ENCODE data around the gene SKI.

Gene SKI

GRCh38 chr1:2345297-2346075 lies 117.4 kb downstream of the SKI start:
- FAIRE-seq = no peak

- FAIRE-seq = no peak
These were observed 118.7 kb downstream of the SKI start for GRCh38 chr1:2346691-2347408.

DNA sequence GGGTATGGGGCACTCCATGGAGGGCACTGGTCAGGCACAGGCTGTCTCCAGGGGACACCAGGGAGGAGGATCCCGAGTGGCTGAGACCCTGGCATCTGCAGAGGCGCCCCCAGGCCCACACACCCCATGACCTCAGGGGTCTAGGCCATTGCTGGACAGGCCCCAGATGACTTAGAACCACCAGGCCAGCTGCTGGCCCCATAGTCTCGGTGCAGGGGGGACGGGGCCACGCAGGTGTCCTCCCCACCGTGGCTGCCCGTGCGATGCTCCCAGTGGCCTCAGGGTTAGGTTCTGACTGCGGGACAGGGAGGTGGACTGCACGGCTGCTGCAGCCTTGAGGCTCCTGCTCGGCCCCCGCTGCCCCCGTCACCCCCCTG lies 119.3 kb downstream of the SKI start:
- no peak for FAIRE-seq

DNA sequence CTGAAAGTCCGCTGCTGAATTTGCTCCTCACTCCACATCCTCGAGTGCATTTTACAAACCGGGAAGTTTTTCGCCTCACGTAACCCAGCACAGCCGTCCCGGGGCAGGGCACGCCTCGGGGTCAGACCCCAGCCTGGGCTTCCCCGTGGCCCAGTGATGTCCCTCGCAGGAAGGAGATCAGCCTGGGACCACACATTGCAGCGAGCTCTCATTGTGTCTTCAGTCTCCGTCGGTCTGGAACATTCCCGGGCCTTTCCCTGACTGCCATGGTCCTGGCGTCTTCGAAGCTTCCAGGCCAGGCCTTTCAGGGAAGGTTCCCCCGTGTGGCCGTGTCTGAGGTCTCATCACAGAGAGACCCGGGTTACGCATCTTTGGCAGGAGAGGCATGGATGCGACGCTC lies 119.8 kb downstream of the SKI start:
- no peak for FAIRE-seq

DNA sequence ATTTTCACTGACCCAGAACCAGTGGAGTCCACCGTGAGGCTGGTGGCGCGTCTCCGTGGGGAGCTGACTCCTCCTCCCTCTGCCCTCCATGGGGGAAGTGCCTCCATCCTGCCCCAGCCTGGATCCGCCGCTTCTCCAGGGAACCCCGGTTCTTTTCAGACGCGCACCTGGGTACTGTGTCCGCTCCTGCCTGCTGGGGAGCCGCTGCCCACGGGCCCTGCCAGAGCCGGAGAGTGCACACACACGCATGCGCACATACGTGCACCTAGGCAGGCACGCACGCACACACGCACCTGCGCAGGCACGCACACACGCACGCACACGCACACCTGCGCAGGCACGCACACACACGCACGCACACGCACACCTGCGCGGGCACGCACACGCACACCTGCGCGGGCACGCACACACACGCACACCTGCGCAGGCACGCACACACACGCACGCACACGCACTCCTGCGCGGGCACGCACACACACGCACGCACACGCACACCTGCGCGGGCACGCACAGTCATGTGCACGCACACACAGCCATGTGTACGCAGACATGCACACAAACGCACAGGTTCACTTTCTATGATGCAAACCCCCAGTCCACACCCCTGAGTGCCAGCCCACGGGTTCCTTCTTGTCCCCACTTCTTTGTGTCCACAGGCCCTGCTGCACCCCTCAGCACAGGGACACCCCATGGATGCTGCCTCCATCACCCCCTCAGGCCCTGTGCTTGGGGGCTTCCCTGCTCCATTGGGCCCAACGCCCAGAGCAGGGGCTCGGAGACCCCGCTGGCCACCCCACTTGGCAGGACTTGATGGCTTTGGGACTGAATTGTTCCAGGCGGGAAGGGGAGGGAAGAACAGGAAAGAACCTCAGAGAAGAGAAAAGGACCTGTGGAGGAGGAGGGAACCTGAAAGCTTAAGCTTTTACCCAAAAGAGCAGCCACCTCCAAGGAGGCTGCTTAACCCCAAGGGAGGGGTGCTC lies 120.5 kb downstream of the SKI start:
- no peak for FAIRE-seq

- no peak for FAIRE-seq
These were observed 121.7 kb downstream of the SKI start for GRCh38 chr1:2349806-2350205.

DNA sequence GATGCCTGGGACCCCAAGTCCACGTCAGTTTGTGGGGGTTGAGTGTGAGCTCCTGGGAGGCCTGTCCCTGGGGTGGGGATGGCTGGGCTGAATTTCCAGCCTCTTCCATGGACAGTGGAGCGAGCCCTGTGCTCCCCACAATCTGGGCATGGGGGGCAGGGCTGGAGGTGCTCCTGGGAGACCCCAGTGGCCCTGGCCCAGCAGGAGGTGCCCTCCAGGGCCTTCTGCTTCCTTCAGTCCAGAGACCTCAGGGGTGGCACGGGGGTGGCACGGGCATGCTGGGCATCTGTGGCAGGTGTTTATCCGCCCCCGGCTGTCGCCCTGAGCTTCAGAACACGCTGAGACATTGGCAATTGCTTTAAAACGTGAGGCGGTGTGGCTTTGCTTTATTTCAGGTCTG lies 122.4 kb downstream of the SKI start:
- FAIRE-seq = no peak

- no peak for FAIRE-seq
These were observed 123.0 kb downstream of the SKI start for GRCh38 chr1:2350911-2351655.

GRCh38 chr1:2351723-2352122 lies 123.6 kb downstream of the SKI start:
- no peak for FAIRE-seq

DNA sequence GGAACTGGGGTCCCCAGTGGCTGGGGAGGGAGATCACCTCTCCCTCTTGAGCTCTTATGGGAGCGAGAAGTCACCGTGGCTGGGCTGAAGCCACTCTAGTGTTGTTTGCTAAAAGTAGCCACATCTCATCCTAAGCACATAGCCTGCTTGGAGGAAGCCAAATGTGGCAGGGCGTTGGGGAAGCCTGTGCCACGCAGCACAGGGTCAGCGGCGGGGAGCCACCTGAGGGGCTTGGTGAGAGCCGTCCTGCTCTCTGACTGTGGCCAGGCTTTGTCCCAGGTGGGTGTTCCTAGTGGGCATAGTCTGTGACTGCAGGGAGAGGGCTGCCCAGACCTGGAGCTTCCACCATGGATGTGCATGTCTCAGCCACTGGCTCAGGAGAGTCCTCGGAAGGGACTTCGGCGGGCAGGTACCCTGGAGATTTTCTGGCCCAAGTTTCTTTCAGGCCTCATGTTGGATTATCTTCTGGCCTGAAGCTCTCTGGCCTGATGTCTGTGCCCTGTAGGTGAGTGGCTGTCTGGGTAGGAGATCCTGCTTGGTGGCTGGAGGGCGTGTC lies 124.3 kb downstream of the SKI start:
- FAIRE-seq = no peak

- no peak for FAIRE-seq
These were observed 124.9 kb downstream of the SKI start for GRCh38 chr1:2352897-2353550.

GRCh38 chr1:2353551-2354438 lies 125.7 kb downstream of the SKI start:
- FAIRE-seq = no peak

DNA sequence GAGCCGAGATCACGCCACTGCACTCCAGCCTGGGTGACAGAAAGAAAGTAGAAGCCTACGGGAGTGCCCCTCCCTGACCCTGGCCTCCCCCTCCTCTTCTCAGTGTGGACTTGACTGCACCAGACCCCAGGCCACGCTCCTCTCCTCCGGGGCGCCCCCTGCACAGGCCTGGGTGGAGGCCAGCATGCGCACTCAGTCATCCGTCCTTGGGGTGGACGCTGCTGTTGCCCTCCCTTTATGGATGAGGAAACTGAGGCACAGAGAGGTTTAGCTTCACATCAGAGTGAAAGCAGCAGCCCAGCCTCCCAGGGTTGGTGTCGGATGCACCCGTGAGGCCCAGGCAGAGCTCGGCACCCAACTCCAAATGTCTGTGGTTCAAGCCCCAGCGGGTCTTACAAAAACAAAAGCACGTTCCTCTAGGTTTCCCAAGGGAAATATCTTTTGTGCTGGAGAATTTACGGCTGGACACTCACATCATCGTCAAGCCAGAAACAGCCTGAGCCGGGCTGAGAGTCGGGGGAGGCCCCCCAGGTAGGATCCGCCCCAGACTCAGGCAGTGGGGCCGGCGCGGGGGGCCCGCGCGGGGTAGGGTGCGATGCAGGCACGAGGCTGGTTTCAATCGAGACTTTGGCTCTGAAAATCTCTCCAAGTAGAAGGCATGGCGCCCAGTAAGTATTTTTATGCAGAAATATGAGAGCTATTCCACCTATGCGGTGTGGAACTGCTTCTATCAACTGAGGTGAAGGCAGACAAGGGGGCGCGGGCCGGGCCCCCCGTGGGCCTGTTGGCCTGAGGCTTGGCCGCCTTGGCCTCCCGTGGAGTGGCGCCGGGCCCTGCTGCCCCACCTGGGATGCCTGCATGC lies 126.6 kb downstream of the SKI start:
- FAIRE-seq = no peak

DNA sequence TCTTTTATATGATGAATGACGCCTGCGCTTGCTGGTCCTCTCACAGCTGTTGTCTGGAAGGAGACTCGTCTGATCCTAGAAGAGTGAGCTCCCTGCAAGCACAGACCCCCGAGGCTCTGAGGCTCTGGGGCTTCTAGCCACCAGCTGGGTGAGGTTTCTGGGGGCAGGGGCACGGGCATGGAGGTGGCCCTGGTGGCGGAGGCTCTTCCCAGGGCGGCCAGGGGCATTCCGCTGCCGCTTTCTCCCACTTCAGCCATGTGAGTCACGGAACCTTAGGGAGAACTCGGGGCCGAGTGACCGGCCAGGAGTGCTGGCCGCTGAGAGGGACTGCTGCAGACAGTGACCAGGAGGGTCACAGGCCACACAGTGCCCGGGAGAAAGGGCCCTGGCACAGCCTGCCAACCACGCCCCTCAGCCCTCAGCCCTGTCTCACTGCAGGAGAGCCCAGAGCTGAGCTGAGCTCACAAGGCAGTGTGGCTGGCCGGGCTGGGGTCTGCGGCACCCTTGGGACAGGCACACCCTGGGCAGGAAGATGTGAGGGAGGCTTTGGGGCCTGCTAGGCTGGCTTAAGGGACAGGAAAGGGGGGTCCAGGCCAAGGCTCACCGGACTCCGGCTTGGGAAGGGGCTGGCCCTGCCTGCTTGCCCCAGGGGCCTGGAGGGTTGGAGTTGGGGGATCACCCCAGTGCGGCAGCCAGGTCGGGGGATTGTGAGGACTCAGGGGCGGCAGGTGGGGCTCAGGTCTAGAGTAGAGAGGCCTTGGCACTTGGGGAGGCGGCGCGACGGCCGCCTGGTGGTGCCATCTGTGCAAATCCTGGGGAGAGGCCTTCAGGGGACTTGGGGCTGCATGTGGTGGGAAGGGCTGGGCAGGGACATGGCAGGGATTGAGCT lies 127.5 kb downstream of the SKI start:
- no peak for FAIRE-seq

GRCh38 chr1:2356401-2356800 lies 128.3 kb downstream of the SKI start:
- FAIRE-seq = no peak

- no peak for FAIRE-seq
These were observed 129.1 kb downstream of the SKI start for GRCh38 chr1:2356911-2357845.

- FAIRE-seq = no peak
These were observed 130.0 kb downstream of the SKI start for GRCh38 chr1:2358072-2358471.
